K562 (cell line): ENCODE measurements around the gene HAPSTR1. TPM values are rescaled to one million over a fixed set of nuclear protein-coding genes. Genes with fewer than 3 reads are reported as not detected.

Experiments used
- ATAC-seq: fragments of 200-7000 bp; cut with Tn5 transposase; 3 replicates; pipeline ENCODE4 v1.9.1; 2020; ENCODE audit warnings: moderate library complexity
- BruUV-seq: library from RNA; stranded (reverse); fragments of 400-500 nt; replicated peaks from 2 replicates; lab custom pipeline; 2021; lab: Mats Ljungman, UMichigan
- CTCF ChIA-PET: fragments of 300-600 bp; formaldehyde crosslinking; extraction: SDS; loops from one replicate; lab custom pipeline; 2021; ENCODE audit warnings: low intra/inter-chr PET ratio; lab: Yijun Ruan, JAX
- POLR2A ChIA-PET: fragments of 300-600, 350-650 bp; sonication (Branson Sonifier 250); formaldehyde crosslinking; extraction: SDS; loops from one replicate; lab custom pipeline; 2021; ENCODE audit warnings: antibody characterized with exemption, inconsistent platforms; lab: Yijun Ruan, JAX
- DNase-seq, 4 experiments: peaks; one replicate each; pipeline versions ENCODE4 v3.0.0 to v3.0.0-alpha.2; 2011 to 2018; ENCODE audit warnings: low spot score in 3 of 4, mixed read lengths in 3 of 4; ENCODE audit errors: extremely low read depth in 1 of 4
- FAIRE-seq: peaks from 2 replicates; lab custom pipeline; 2011; peaks lifted over from hg19 to GRCh38; lab: Jason Lieb, UNC
- H2AFZ ChIP-seq: 2 replicates; pipeline ENCODE4 v1.6.0; 2011; ENCODE audit warnings: low read depth, low read length, control low read depth, inconsistent platforms
- H3K27ac ChIP-seq: fragments of 200-600 bp; 3 replicates; pipeline ENCODE4 v1.8.0; 2011; ENCODE audit warnings: low read depth, mild to moderate bottlenecking, control low read depth, inconsistent platforms, low read length, moderate library complexity, mixed read lengths; ENCODE audit errors: extremely low read depth
- H3K27me3 ChIP-seq, 2 experiments: fragments of 300-600 bp in 1 of 2; 2 replicates in 1 of 2; 3 replicates in 1 of 2; pipeline versions ENCODE4 v1.6.0 to v1.8.0; 2011; ENCODE audit warnings: inconsistent platforms in 2 of 2, low read length in 2 of 2, mild to moderate bottlenecking in 1 of 2, mixed read lengths in 1 of 2, moderate library complexity in 1 of 2; ENCODE audit not compliant: control insufficient read depth in 2 of 2, insufficient read depth in 2 of 2
- H3K36me3 ChIP-seq: fragments of 300-600 bp; 3 replicates; pipeline ENCODE4 v1.8.0; 2011; ENCODE audit warnings: mild to moderate bottlenecking, low read length, inconsistent platforms; ENCODE audit not compliant: control insufficient read depth, insufficient read depth
- H3K4me1 ChIP-seq, 2 experiments: fragments of 200-600 bp in 1 of 2; replicated peaks in 1 of 2; 2 replicates in 1 of 2; 3 replicates in 1 of 2; pipeline versions ENCODE4 v1.5.1 to v1.8.0; 2011; ENCODE audit warnings: inconsistent platforms in 2 of 2, low read length in 2 of 2, mild to moderate bottlenecking in 1 of 2, mixed read lengths in 1 of 2, moderate library complexity in 1 of 2; ENCODE audit not compliant: control insufficient read depth in 2 of 2, insufficient read depth in 2 of 2
- H3K4me2 ChIP-seq: 2 replicates; pipeline ENCODE4 v1.6.1; 2011; ENCODE audit warnings: low read length, control low read depth, inconsistent platforms, mixed read lengths; ENCODE audit not compliant: insufficient read depth
- H3K4me3 ChIP-seq: fragments of 200-600 bp; sonication (generic), shearing (Covaris generic); 2 replicates; pipeline ENCODE4 v1.5.1; 2016; ENCODE audit warnings: control low read depth, inconsistent platforms
- H3K79me2 ChIP-seq: fragments of 200-600 bp; 3 replicates; pipeline ENCODE4 v1.8.0; 2011; ENCODE audit warnings: low read length, inconsistent platforms; ENCODE audit not compliant: control insufficient read depth, insufficient read depth
- H3K9ac ChIP-seq, 2 experiments: 2 replicates each; pipeline versions ENCODE4 v1.6.0 to v1.6.1; 2011; ENCODE audit warnings: low read depth in 2 of 2, low read length in 2 of 2, control low read depth in 1 of 2, inconsistent platforms in 1 of 2, mild to moderate bottlenecking in 1 of 2, mixed read lengths in 1 of 2; ENCODE audit not compliant: insufficient read depth in 1 of 2
- H3K9me1 ChIP-seq: one replicate; pipeline ENCODE4 v1.6.0; 2011; ENCODE audit warnings: inconsistent platforms, mild to moderate bottlenecking, low read length, moderate library complexity; ENCODE audit not compliant: control insufficient read depth, insufficient read depth
- H3K9me3 ChIP-seq: replicated peaks from 2 replicates; pipeline ENCODE4 v1.5.1; 2011; ENCODE audit warnings: low read depth, low read length, inconsistent platforms; ENCODE audit not compliant: control insufficient read depth, insufficient read depth
- H4K20me1 ChIP-seq: replicated peaks from 2 replicates; pipeline ENCODE4 v1.6.1; 2011; ENCODE audit warnings: low read length, inconsistent platforms, mixed read lengths; ENCODE audit not compliant: control insufficient read depth, insufficient read depth
- ARID2 ChIP-seq: fragments of 450-650 bp; IDR thresholded peaks from 2 replicates; pipeline ENCODE4 v1.6.1; 2017; ENCODE audit warnings: antibody characterized with exemption, mild to moderate bottlenecking
- FOS ChIP-seq: IDR thresholded peaks from 3 replicates; pipeline ENCODE4 v1.6.1; 2011; ENCODE audit not compliant: insufficient read length; ENCODE audit errors: extremely low read depth
- KLF16 ChIP-seq: IDR thresholded peaks from 2 replicates; pipeline ENCODE4 v1.6.1; 2016; ENCODE audit warnings: antibody characterized with exemption
- MEIS2 ChIP-seq: fragments of 450-650 bp; IDR thresholded peaks from 2 replicates; pipeline ENCODE4 v1.6.1; 2014; ENCODE audit warnings: mild to moderate bottlenecking; ENCODE audit not compliant: partially characterized antibody
- STAG1 ChIP-seq: sonication (generic); formaldehyde crosslinking; IDR thresholded peaks from 2 replicates; pipeline ENCODE4 v1.5.0; 2020; ENCODE audit warnings: missing genetic modification reagents, borderline replicate concordance
- ZEB2 ChIP-seq: fragments of 450-650 bp; IDR thresholded peaks from 2 replicates; pipeline ENCODE4 v1.6.1; 2016
- WGBS: fragments of 100-300 bp; shearing (Covaris generic); methylation state at CpG from one replicate; pipeline ENCODE4 v1.1.6; 2016; ENCODE audit warnings: low coverage, mixed read lengths; ENCODE audit not compliant: insufficient coverage; ENCODE audit errors: missing lambda C conversion rate; 5-methylcytosine and 5-hydroxymethylcytosine counted together
- in situ Hi-C: fragments of 300-500 bp; cut with MboI; formaldehyde crosslinking; loops from 4 replicates; pipeline ENCODE4 v1.15.0; 2018; ENCODE audit warnings: inconsistent platforms, mixed read lengths
- intact Hi-C: fragments of 100-400 bp; cut with micrococcal nuclease; formaldehyde crosslinking; loops from 2 replicates; pipeline ENCODE4 v1.14.2; 2022
- polyA plus RNA-seq, 8 experiments: library from polyadenylated mRNA; depleted of rRNA in 4 of 8; stranded (reverse) in 5 of 8; unstranded in 3 of 8; fragments of >200 nt; fragmentation: Nextera tagmentation in 2 of 8; fragmentation: Illumina TruSeq in 1 of 8; extraction: Ambion mirVana in 2 of 8; extraction: Trizol in 1 of 8; gene quantifications; 2 replicates each; pipeline versions ENCODE4 v1.2.1 to v1.2.3, GENCODE V29; 2011 to 2014; ENCODE audit warnings: inconsistent platforms in 1 of 8, missing spikeins in 1 of 8
- total RNA-seq, 7 experiments: library from RNA; depleted of rRNA in 6 of 7; stranded (reverse); fragments of >200 nt in 6 of 7; fragmentation: Illumina TruSeq in 2 of 7; extraction: Trizol in 2 of 7; gene quantifications; 2 replicates each; pipeline versions ENCODE4 v1.2.1 to v1.2.3, GENCODE V29; 2011 to 2021; ENCODE audit warnings: low replicate concordance in 1 of 7
- TF ChIP-seq, protein P1 (sequence below): fragments of 200-600 bp; sonication (generic); IDR thresholded peaks from one replicate; pipeline ENCODE4 v1.6.1; 2012; ENCODE audit warnings: mild to moderate bottlenecking, low read depth, low read length, inconsistent platforms
- TF ChIP-seq, protein P2 (sequence below): fragments of 250-450 bp; sonication (Bioruptor Pico); IDR thresholded peaks from 2 replicates; pipeline ENCODE4 v1.8.0; 2021; ENCODE audit warnings: mild to moderate bottlenecking, moderate library complexity

HAPSTR1 gene
- total and polyA plus RNA-seq, 9 of the 15 experiments (the other 6 are each of a cell fraction or from before 2014, with no cell fraction given), result 10.8 to 67.9 (median 36.5) TPM

- no peaks in the 10 kb centered on the region for H3K27me3 ChIP-seq
- H3K79me2 ChIP-seq, result no peaks in the 10 kb centered on the region
- 5% methylated on average over 20 of the region's 21 CpGs for WGBS
- no peak overlapping the region for H3K27ac ChIP-seq
- no peak overlapping the region for H3K4me3 ChIP-seq
- peak overlapping the region; percentile 59; the same call in 1 of the 2 replicates for H2AFZ ChIP-seq
- in situ Hi-C loops (no loop called here), intact Hi-C loops (loop anchor here (10.0 kb wide), 2 partner anchors 264 to 574 kb away; no protein-coding TSS in a partner anchor)
- ATAC-seq, result peak; percentile 95
- peak; percentile 67 to 81 (median 74) for DNase-seq
- peak overlapping the region; percentile 75 for H3K4me2 ChIP-seq
- H3K4me1 ChIP-seq, result peaks cover 3 to 8% of the 10 kb centered on the region in 2 experiments; a peak in 3 of 5 replicates
- H3K36me3 ChIP-seq, result no peaks in the 10 kb centered on the region
- peak; percentile 74 for FAIRE-seq
- H3K9ac ChIP-seq, result no peak overlapping the region
- ChIA-PET POLR2A (interaction anchor here (0.5 to 0.7 kb wide), 4 partner anchors 62 to 1114 kb away, joined by 3 to 5 read pairs (median 4); no protein-coding TSS in a partner anchor), CTCF (interaction anchor here (0.6 to 0.9 kb wide), 2 partner anchors 237 to 1906 kb away, joined by 3 to 8 read pairs; no protein-coding TSS in a partner anchor)
- H3K9me3 ChIP-seq, result no peaks in the 10 kb centered on the region
- no peaks in the 10 kb centered on the region for H3K9me1 ChIP-seq
- BruUV-seq, result no TSS peak
- H4K20me1 ChIP-seq, result peaks cover 3% of the 10 kb centered on the region; the same call in 1 of the 2 replicates
- TF ChIP-seq KLF16 (0 out of 2 replicates have a peak, but pooled peaks have one; percentile 21), ARID2 (no peak), ZEB2 (no peak), MEIS2 (no peak), FOS (no peak), STAG1 (CRISPR knock-in tag) (peak; percentile 42; the same call in 1 of the 2 replicates)
- TF ChIP-seq, protein P1, sequence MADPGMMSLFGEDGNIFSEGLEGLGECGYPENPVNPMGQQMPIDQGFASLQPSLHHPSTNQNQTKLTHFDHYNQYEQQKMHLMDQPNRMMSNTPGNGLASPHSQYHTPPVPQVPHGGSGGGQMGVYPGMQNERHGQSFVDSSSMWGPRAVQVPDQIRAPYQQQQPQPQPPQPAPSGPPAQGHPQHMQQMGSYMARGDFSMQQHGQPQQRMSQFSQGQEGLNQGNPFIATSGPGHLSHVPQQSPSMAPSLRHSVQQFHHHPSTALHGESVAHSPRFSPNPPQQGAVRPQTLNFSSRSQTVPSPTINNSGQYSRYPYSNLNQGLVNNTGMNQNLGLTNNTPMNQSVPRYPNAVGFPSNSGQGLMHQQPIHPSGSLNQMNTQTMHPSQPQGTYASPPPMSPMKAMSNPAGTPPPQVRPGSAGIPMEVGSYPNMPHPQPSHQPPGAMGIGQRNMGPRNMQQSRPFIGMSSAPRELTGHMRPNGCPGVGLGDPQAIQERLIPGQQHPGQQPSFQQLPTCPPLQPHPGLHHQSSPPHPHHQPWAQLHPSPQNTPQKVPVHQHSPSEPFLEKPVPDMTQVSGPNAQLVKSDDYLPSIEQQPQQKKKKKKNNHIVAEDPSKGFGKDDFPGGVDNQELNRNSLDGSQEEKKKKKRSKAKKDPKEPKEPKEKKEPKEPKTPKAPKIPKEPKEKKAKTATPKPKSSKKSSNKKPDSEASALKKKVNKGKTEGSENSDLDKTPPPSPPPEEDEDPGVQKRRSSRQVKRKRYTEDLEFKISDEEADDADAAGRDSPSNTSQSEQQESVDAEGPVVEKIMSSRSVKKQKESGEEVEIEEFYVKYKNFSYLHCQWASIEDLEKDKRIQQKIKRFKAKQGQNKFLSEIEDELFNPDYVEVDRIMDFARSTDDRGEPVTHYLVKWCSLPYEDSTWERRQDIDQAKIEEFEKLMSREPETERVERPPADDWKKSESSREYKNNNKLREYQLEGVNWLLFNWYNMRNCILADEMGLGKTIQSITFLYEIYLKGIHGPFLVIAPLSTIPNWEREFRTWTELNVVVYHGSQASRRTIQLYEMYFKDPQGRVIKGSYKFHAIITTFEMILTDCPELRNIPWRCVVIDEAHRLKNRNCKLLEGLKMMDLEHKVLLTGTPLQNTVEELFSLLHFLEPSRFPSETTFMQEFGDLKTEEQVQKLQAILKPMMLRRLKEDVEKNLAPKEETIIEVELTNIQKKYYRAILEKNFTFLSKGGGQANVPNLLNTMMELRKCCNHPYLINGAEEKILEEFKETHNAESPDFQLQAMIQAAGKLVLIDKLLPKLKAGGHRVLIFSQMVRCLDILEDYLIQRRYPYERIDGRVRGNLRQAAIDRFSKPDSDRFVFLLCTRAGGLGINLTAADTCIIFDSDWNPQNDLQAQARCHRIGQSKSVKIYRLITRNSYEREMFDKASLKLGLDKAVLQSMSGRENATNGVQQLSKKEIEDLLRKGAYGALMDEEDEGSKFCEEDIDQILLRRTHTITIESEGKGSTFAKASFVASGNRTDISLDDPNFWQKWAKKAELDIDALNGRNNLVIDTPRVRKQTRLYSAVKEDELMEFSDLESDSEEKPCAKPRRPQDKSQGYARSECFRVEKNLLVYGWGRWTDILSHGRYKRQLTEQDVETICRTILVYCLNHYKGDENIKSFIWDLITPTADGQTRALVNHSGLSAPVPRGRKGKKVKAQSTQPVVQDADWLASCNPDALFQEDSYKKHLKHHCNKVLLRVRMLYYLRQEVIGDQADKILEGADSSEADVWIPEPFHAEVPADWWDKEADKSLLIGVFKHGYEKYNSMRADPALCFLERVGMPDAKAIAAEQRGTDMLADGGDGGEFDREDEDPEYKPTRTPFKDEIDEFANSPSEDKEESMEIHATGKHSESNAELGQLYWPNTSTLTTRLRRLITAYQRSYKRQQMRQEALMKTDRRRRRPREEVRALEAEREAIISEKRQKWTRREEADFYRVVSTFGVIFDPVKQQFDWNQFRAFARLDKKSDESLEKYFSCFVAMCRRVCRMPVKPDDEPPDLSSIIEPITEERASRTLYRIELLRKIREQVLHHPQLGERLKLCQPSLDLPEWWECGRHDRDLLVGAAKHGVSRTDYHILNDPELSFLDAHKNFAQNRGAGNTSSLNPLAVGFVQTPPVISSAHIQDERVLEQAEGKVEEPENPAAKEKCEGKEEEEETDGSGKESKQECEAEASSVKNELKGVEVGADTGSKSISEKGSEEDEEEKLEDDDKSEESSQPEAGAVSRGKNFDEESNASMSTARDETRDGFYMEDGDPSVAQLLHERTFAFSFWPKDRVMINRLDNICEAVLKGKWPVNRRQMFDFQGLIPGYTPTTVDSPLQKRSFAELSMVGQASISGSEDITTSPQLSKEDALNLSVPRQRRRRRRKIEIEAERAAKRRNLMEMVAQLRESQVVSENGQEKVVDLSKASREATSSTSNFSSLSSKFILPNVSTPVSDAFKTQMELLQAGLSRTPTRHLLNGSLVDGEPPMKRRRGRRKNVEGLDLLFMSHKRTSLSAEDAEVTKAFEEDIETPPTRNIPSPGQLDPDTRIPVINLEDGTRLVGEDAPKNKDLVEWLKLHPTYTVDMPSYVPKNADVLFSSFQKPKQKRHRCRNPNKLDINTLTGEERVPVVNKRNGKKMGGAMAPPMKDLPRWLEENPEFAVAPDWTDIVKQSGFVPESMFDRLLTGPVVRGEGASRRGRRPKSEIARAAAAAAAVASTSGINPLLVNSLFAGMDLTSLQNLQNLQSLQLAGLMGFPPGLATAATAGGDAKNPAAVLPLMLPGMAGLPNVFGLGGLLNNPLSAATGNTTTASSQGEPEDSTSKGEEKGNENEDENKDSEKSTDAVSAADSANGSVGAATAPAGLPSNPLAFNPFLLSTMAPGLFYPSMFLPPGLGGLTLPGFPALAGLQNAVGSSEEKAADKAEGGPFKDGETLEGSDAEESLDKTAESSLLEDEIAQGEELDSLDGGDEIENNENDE, result no peak
- TF ChIP-seq, protein P2, sequence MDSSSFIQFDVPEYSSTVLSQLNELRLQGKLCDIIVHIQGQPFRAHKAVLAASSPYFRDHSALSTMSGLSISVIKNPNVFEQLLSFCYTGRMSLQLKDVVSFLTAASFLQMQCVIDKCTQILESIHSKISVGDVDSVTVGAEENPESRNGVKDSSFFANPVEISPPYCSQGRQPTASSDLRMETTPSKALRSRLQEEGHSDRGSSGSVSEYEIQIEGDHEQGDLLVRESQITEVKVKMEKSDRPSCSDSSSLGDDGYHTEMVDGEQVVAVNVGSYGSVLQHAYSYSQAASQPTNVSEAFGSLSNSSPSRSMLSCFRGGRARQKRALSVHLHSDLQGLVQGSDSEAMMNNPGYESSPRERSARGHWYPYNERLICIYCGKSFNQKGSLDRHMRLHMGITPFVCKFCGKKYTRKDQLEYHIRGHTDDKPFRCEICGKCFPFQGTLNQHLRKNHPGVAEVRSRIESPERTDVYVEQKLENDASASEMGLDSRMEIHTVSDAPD (CRISPR knock-in tag), result no peak
Observed at GRCh38 chr16:9138731-9139501, 47.5 kb downstream of the HAPSTR1 start.
